Uterus (tissue), 4 donors: Measurements from ENCODE around the gene LBR. TPM values are rescaled to one million over a fixed set of nuclear protein-coding genes. Genes with fewer than 3 reads are reported as not detected.

ENCODE experiments used
- DNase-seq, 2 donors: peaks; one replicate each; pipeline ENCODE4 v3.0.0-alpha.2; 2019 to 2020
- H3K27ac ChIP-seq, 2 donors: fragments of 200-600 bp; sonication (generic); 1 replicate in 1 of 2; 2 replicates in 1 of 2; pipeline ENCODE4 v1.5.1; 2016 to 2018
- H3K27me3 ChIP-seq, 2 donors: fragments of 200-600 bp; sonication (generic); one replicate each; pipeline ENCODE4 v1.5.1; 2018 to 2019; ENCODE audit warnings: control low read depth in 1 of 2
- H3K36me3 ChIP-seq, 2 donors: fragments of 200-600 bp; sonication (generic); one replicate each; pipeline ENCODE4 v1.5.1; 2019; ENCODE audit warnings: control low read depth in 1 of 2
- H3K4me1 ChIP-seq, 2 donors: fragments of 200-600 bp; sonication (generic); one replicate each; pipeline ENCODE4 v1.5.1; 2018 to 2019; ENCODE audit warnings: control low read depth in 1 of 2
- H3K4me3 ChIP-seq, 2 donors: fragments of 200-600 bp; sonication (generic); 1 replicate in 1 of 2; 2 replicates in 1 of 2; pipeline ENCODE4 v1.5.1; 2018 to 2019; ENCODE audit warnings: mild to moderate bottlenecking in 1 of 2
- H3K9me3 ChIP-seq, 2 donors: fragments of 200-600 bp; sonication (generic); one replicate each; pipeline ENCODE4 v1.5.1; 2019; ENCODE audit warnings: control low read depth in 1 of 2
- CTCF ChIP-seq, 4 experiments: fragments of 200-600 bp in 2 of 4; fragments of 450-650 bp in 2 of 4; sonication (generic) in 2 of 4; IDR thresholded peaks; one replicate each; pipeline ENCODE4 v1.5.1; 2016 to 2019; ENCODE audit warnings: antibody characterized with exemption in 4 of 4, mild to moderate bottlenecking in 2 of 4, moderate library complexity in 1 of 4
- POLR2A ChIP-seq, 2 donors: fragments of 450-650 bp; IDR thresholded peaks; one replicate each; pipeline ENCODE4 v1.6.1; 2016; ENCODE audit warnings: antibody characterized with exemption in 2 of 2, mild to moderate bottlenecking in 1 of 2, moderate library complexity in 1 of 2
- intact Hi-C: fragments of 100-400 bp; cut with DNase I; formaldehyde crosslinking; loops from one replicate; pipeline ENCODE4 v1.15.1; 2023; ENCODE audit warnings: low total_unique reads
- total RNA-seq, 4 donors: library from RNA; depleted of rRNA in 3 of 4; stranded (reverse); fragments of >200 nt in 3 of 4; gene quantifications; one replicate each; pipeline versions ENCODE4 v1.1.0 to v1.2.4, GENCODE V29; 2014 to 2023
- donor health status: DM: yes; HTN: yes; CAD: no.

LBR gene
- total RNA-seq, 4 donors from 2014 or later: 55.1 to 178 (median 92.6) TPM

- H3K27ac ChIP-seq: peak overlapping the region; percentile 91 to 94
- no peaks in the 10 kb centered on the region for H3K36me3 ChIP-seq
- H3K9me3 ChIP-seq: no peaks in the 10 kb centered on the region
- intact Hi-C loops: no loop called here
- H3K4me1 ChIP-seq: peaks cover 24 to 27% of the 10 kb centered on the region in 2 donors
- no peaks in the 10 kb centered on the region for H3K27me3 ChIP-seq
- TF ChIP-seq POLR2A (IDR thresholded peaks at IDR 0.05) (no peak), CTCF (IDR thresholded peaks at IDR 0.05) (no peak)
- peak overlapping the region; percentile 2 to 8 for H3K4me3 ChIP-seq
- peak; percentile 17 to 18 for DNase-seq
These were observed 20.4 kb upstream of the LBR start for GRCh38 chr1:225448146-225448805.

GRCh38 chr1:225447650-225448089 is 19.8 kb upstream of the LBR start:
- intact Hi-C loops: no loop called here
- Histone ChIP-seq H3K36me3 (no peaks in the 10 kb centered on the region), H3K27ac (peak overlapping the region; percentile 91 to 94), H3K9me3 (no peaks in the 10 kb centered on the region), H3K4me1 (peaks cover 24 to 27% of the 10 kb centered on the region in 2 donors), H3K4me3 (peak overlapping the region; percentile 2 to 8), H3K27me3 (no peaks in the 10 kb centered on the region)
- peak; percentile 74 to 91 for DNase-seq
- TF ChIP-seq CTCF (IDR thresholded peaks at IDR 0.05) (no peak), POLR2A (IDR thresholded peaks at IDR 0.05) (peak in 1 of 2 donors; percentile 58)

- Histone ChIP-seq H3K4me1 (peaks cover 27% of the 10 kb centered on the region in 2 donors), H3K36me3 (no peaks in the 10 kb centered on the region), H3K4me3 (no peak overlapping the region), H3K27ac (peak overlapping the region; percentile 91 to 94), H3K9me3 (no peaks in the 10 kb centered on the region), H3K27me3 (no peaks in the 10 kb centered on the region)
- intact Hi-C loops: no loop called here
- no peak for DNase-seq
- TF ChIP-seq POLR2A (IDR thresholded peaks at IDR 0.05): no peak
- no peak for TF ChIP-seq CTCF (IDR thresholded peaks at IDR 0.05)
These were observed 19.3 kb upstream of the LBR start for GRCh38 chr1:225446981-225447615.

- Histone ChIP-seq H3K27me3 (no peaks in the 10 kb centered on the region), H3K27ac (peak overlapping the region; percentile 91 to 94), H3K9me3 (no peaks in the 10 kb centered on the region), H3K4me3 (no peak overlapping the region), H3K36me3 (no peaks in the 10 kb centered on the region), H3K4me1 (peaks cover 27% of the 10 kb centered on the region in 2 donors)
- intact Hi-C loops: no loop called here
- DNase-seq: peak in 1 of 2 donors; percentile 43
- TF ChIP-seq POLR2A (IDR thresholded peaks at IDR 0.05) (no peak), CTCF (IDR thresholded peaks at IDR 0.05) (no peak)
These were observed 18.7 kb upstream of the LBR start for GRCh38 chr1:225446595-225446960.
